Body of pancreas (tissue), 4 donors: Measurements from ENCODE around the gene ZBTB43.

Experiments used
- POLR2A ChIP-seq, 3 donors: fragments of 450-650 bp; IDR thresholded peaks; one replicate each; pipeline ENCODE4 v1.6.1; 2016; ENCODE audit warnings: antibody characterized with exemption in 3 of 3, mild to moderate bottlenecking in 2 of 3
- TF ChIP-seq, protein P1 (sequence below), 7 experiments: fragments of 450-650 bp in 4 of 7; fragments of 200-600 bp in 3 of 7; sonication (generic) in 3 of 7; IDR thresholded peaks; one replicate each; pipeline ENCODE4 v1.5.1; 2016 to 2019; ENCODE audit warnings: antibody characterized with exemption in 7 of 7

DNA sequence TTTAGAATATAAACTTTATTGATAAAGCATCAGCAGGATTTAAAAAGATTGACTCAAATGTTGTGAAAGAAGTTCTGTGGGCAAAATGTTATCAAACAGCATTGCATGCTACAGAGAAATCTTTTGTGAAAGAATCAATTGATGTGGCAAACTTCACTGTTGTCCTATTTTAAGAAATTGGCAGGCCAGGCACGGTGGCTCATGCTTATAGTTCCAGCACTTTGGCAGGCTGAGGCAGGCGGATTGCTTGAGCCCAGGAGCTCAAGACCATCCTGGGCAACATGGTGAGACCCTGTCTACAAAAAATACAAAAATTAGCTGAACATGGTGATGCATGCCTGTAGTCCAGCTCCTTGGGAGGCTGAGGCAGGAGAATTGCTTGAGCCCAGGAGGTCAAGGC is 17.4 kb downstream of the ZBTB43 start:
- TF ChIP-seq, protein P1, sequence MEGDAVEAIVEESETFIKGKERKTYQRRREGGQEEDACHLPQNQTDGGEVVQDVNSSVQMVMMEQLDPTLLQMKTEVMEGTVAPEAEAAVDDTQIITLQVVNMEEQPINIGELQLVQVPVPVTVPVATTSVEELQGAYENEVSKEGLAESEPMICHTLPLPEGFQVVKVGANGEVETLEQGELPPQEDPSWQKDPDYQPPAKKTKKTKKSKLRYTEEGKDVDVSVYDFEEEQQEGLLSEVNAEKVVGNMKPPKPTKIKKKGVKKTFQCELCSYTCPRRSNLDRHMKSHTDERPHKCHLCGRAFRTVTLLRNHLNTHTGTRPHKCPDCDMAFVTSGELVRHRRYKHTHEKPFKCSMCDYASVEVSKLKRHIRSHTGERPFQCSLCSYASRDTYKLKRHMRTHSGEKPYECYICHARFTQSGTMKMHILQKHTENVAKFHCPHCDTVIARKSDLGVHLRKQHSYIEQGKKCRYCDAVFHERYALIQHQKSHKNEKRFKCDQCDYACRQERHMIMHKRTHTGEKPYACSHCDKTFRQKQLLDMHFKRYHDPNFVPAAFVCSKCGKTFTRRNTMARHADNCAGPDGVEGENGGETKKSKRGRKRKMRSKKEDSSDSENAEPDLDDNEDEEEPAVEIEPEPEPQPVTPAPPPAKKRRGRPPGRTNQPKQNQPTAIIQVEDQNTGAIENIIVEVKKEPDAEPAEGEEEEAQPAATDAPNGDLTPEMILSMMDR (IDR thresholded peaks at IDR 0.05): no peak
- no peak for TF ChIP-seq POLR2A (IDR thresholded peaks at IDR 0.05)
